Stomach (tissue), 4 donors: ENCODE data around the gene COL19A1.

Source experiments
- POLR2A ChIP-seq, 4 donors: fragments of 450-650 bp; IDR thresholded peaks; one replicate each; pipeline ENCODE4 v1.6.1; 2016; ENCODE audit warnings: antibody characterized with exemption in 4 of 4, control low read depth in 2 of 4, mild to moderate bottlenecking in 1 of 4, moderate library complexity in 1 of 4
- TF ChIP-seq, protein P1 (sequence below), 7 experiments: fragments of 450-650 bp in 4 of 7; fragments of 200-600 bp in 3 of 7; sonication (generic) in 3 of 7; IDR thresholded peaks; one replicate each; pipeline ENCODE4 v1.5.1; 2016 to 2019; ENCODE audit warnings: antibody characterized with exemption in 7 of 7, control low read depth in 2 of 7, mild to moderate bottlenecking in 1 of 7

DNA sequence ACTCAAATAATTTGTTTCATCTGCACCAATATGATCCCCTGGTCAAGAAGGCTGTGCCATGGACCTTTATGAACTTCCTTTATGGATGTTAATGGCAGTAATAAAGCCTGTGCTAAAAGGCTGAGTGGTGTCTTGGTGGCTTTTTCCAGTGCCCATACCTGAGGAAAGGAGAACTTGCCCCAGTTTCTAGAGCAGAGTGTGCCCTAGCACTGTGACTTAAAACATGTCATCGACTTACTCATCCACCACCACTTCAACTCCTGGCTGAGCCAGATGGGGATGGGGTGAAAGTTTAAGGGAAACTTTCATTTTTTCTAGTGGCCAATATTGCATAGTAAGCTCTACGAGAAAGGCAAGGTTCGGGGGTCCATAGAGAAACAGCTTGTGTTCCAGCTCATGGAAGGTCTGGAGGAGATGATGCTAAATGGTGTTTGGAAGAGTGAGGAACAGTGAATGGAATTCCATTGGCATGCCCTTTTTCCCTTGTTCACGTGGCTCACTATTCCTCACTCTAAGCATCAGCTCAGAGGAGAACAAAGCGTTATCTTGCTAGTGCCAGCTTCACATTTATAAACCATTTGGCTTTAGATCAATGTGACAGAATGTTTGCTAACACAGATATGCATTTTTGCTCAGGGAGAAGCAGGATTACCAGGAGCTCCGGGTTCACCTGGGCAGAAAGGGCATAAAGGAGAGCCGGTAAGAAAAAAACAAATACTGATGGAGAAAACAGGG lies 71.2 kb downstream of the COL19A1 start:
- TF ChIP-seq, protein P1, sequence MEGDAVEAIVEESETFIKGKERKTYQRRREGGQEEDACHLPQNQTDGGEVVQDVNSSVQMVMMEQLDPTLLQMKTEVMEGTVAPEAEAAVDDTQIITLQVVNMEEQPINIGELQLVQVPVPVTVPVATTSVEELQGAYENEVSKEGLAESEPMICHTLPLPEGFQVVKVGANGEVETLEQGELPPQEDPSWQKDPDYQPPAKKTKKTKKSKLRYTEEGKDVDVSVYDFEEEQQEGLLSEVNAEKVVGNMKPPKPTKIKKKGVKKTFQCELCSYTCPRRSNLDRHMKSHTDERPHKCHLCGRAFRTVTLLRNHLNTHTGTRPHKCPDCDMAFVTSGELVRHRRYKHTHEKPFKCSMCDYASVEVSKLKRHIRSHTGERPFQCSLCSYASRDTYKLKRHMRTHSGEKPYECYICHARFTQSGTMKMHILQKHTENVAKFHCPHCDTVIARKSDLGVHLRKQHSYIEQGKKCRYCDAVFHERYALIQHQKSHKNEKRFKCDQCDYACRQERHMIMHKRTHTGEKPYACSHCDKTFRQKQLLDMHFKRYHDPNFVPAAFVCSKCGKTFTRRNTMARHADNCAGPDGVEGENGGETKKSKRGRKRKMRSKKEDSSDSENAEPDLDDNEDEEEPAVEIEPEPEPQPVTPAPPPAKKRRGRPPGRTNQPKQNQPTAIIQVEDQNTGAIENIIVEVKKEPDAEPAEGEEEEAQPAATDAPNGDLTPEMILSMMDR (IDR thresholded peaks at IDR 0.05): no peak
- TF ChIP-seq POLR2A (IDR thresholded peaks at IDR 0.05): no peak
